Activated gamma-delta T cell treated with anti-CD3 and anti-CD28 coated beads, Interleukin-2, amount 50 U/mL, for 16 hours (primary cell): ENCODE results near the gene TMEM245.

Source experiments
- DNase-seq: peaks from one replicate; pipeline ENCODE4 v3.0.0-alpha.2; 2020; ENCODE audit warnings: low read depth

The TMEM245 gene

DNA sequence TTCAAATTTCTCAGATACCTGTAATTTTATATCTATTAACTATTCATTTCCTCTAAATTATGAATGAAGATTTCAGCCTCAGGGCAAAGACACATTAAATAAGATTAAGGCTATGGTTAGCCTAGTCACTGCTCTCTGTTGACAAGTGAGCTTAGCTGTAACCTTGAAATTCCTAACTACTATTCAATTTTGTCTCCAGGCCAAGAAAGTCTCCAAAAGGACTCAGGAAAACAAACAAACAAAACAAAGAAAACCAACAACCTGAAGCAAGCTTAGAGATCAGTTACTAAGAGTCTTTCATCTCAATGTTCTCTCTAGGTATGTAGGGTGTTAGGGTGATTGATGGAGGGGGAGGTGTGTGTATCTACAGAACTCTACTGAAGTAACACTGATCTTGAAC lies 96.9 kb downstream of the TMEM245 start:
- DNase-seq: no peak

DNA sequence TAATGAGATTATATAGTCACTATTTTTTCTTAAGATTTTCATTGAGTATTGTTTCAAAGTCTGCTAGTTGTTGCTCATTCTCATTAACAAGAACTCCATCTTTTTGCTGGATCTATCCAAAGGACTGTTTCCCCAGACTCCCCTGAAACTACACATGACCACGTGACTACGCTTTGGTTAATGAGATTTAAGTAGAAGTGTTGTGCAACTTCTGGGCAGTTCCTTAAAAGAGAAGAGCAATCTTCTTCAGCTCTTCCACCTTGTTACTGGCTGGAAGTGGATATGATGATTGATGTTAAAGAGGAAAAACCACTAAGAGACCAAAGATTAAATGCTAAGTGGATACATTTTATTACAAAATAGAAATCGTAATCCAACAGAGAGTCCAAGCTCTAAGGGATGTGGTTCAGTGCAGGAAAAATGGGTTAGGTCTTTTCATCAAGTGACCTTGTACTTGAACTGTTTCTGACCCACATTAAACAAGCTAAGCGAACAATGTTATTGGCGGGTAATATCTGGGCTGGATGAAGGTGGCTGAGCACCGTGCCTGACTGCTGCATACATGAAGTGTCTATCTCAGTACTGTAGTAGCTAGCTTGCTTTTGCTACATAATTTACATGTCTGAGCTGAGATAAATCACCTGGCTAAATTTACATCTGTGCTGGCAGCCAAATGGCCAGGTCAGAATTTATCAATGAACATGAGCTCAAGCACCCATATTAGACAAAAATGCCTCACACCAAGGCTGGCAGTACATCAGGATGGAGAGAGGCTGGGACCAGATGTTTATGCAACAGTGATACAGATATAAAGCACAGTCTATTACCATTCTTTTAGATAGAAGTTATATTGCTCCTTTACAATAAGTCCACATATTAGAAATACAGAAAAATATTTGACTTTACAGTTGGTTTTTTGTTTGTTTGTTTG lies 98.9 kb downstream of the TMEM245 start:
- no peak for DNase-seq

GRCh38 chr9:109020113-109020512 lies 99.6 kb downstream of the TMEM245 start:
- DNase-seq: no peak

GRCh38 chr9:109019420-109019819 lies 100.3 kb downstream of the TMEM245 start:
- DNase-seq: no peak

GRCh38 chr9:109017493-109017892 lies 102.3 kb downstream of the TMEM245 start:
- no peak for DNase-seq

GRCh38 chr9:109017061-109017460 lies 102.7 kb downstream of the TMEM245 start:
- no peak for DNase-seq

DNA sequence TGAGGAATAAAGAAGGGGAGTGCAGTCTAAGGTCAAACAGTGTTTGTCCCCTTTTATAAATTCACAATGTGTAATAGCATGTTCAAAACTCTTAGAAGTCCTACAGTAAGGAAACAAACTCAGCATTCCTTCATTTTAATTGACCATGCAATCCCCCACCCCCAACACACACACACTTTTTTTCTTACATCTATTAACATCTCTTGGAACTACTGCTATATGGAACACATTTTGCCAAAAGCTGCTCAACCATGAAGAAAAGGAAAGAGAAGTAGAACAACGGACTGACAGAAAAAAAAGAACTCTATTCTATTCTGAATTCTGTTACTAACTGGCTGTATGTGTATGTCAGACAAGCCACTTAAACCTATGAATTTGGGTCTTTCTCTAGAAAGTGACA lies 103.6 kb downstream of the TMEM245 start:
- DNase-seq: no peak

DNA sequence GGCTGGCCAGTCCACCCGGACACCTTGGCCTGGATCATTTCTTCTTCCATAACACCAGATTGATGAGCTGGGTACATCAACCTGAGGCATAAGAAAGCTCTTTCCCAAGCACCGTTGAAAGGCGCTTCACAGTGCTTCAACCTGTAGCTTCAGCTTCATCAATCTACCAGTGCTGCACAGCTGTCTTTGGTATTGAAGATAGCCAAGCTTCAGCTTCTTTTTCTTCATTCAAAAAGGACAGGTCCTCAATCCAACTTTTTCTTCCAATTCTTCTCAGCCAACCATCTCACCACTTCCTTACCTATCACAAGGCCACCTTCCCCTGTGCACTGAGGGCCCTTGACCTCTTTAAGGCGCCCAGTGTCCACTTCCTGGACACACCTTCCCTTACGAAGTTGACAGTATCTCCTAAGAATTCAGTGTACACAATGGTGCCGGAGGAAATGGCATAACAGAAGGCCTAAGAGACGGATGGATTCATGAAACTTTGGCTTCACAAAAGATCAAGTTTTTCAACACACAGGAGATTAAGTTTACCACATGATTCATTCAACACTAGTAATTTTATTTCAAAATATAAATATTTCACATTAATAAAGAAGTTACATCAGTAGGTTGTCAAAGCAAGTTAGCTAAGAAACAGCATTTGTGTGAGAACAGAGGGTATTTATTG lies 105.0 kb downstream of the TMEM245 start:
- no peak for DNase-seq

GRCh38 chr9:109013679-109014607 lies 105.8 kb downstream of the TMEM245 start:
- DNase-seq: no peak

GRCh38 chr9:109012876-109013678 lies 106.7 kb downstream of the TMEM245 start, which contains the start of gene CTNNAL1:
Gene CTNNAL1, minus strand, starts transcription at chr9:109013499. Its CDS starts 57 bp downstream, at chr9:109013442.
- DNase-seq: peak; percentile 79

DNA sequence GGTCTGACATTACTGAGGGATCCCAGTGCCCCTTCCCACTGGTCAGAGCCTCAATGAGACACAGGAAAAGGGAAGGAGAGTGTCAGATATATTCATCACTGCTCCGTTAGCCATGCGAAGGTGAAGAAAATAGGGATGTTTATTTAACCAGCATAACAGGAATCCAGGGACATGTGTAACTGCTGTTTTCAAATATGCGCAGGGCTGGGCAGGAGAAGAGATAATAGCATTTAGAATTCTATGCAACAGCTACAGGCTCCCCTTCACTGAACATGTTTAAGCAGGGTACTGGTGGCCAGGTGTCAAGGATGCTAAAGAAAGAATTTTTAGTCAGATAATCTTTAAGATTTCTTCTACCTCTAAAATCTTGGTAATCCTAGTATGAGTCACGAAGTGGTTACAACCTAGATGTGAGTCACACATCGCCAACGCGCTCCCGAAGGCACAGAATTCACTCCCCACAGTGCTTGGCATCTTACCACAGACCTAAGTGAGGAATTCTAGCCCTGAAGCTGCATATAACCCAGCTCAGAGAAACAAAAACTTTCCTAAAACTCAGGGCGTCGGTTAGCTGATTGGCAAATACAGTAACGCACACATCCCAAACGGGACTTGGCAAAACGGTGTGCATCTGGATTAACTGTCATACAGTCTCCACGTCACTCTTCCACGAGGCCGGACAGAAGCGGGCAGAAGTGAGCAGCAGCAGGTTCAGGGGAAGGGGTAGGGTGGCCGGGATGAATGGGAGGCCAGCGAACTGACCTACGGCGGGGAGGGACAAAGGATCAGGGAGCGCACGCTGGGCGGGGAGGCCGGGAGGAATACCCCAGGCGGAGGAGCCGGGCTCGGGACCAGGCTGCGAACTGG lies 107.5 kb downstream of the TMEM245 start:
- DNase-seq: no peak

GRCh38 chr9:109011231-109011671 lies 108.5 kb downstream of the TMEM245 start:
- DNase-seq: no peak

DNA sequence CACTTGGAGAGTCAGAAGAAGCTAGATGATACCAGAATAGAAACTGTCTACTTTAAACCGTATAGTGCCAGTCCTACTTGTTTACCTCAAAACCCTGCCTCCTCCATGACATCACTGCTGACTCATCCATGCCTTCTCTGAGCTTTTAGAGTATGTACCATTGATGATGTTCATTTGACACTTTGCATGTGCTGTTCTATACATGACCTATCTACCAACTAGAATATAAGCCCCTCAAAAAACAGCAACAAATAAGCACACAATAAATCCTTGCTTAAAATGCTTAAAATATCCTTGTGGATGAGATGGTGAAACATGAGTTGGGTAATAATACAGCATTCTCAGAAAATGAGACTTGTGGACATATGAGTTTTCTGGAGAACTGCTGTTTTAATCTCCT lies 109.0 kb downstream of the TMEM245 start:
- peak; percentile 25 for DNase-seq

GRCh38 chr9:109005678-109006077 lies 114.1 kb downstream of the TMEM245 start:
- DNase-seq: no peak

DNA sequence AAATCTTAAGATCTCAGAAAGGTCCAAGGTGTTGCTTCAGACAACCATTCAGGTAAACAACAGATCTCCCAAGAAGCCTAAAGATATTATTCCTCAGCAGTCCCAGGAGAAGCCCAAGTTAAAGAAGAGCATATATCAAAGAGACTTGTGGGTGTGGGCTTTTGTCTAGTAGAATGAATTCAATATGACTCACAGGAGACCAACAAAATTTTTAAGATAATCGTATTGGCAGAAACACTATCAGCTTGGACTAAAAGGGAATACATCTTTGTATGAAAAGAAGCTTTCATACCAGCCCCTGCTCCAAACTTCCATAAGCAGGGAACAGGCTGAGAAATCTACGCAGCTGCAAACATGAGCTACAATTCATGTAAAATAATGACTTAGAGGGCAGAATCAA lies 116.6 kb downstream of the TMEM245 start:
- DNase-seq: no peak

DNA sequence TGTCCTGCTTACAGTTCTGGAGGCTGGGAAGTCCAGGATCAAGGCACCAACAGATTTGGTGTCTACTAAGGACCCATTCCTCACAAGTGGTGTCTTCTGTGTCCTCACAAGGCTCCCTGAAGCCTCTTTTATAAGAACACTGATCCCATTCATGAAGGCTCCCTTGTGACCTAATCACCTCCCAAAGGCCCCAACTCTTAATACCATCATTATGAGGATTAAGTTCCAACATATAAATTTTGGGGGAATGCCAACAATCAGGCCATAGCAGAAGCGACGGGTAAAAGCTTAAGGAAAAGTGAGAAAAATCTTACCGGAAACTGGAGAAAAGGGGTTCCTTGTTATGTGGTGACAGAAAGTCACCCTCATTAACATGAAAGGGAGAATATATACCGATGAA lies 117.6 kb downstream of the TMEM245 start:
- no peak for DNase-seq

GRCh38 chr9:109001275-109001676 lies 118.5 kb downstream of the TMEM245 start:
- DNase-seq: no peak

GRCh38 chr9:108997112-108997511 lies 122.6 kb downstream of the TMEM245 start:
- no peak for DNase-seq

GRCh38 chr9:108996643-108997042 lies 123.1 kb downstream of the TMEM245 start:
- no peak for DNase-seq

GRCh38 chr9:108994695-108995094 lies 125.1 kb downstream of the TMEM245 start:
- no peak for DNase-seq
